GM06990 (cell line): ENCODE data around the gene ALDH1L2.
A peak's percentile ranks its signal among the peaks of the same experiment; 100 is the strongest.

Experiments used
- DNase-seq: peaks from one replicate; pipeline ENCODE4 v3.0.0-alpha.2; 2011; ENCODE audit not compliant: insufficient read length; ENCODE audit errors: extremely low read depth
- H3K27me3 ChIP-seq: replicated peaks from 2 replicates; pipeline ENCODE4 v1.6.0; 2011; ENCODE audit warnings: low read length; ENCODE audit not compliant: control insufficient read depth, insufficient read depth
- H3K36me3 ChIP-seq: 2 replicates; pipeline ENCODE4 v1.5.1; 2011; ENCODE audit warnings: low read length; ENCODE audit not compliant: control insufficient read depth, insufficient read depth
- H3K4me3 ChIP-seq: replicated peaks from 2 replicates; pipeline ENCODE4 v1.5.1; 2011; ENCODE audit warnings: low read depth, mild to moderate bottlenecking, control low read depth, low read length
- CTCF ChIP-seq: IDR thresholded peaks from 2 replicates; pipeline ENCODE4 v1.5.1; 2011; ENCODE audit warnings: low read length, control low read depth, mild to moderate bottlenecking, inconsistent platforms; ENCODE audit not compliant: insufficient read depth, poor library complexity, severe bottlenecking

ALDH1L2 gene

GRCh38 chr12:105040476-105040875 is 43.8 kb downstream of the ALDH1L2 start:
- DNase-seq: no peak
- TF ChIP-seq CTCF: no peak
- H3K4me3 ChIP-seq: no peak overlapping the region
- no peaks in the 10 kb centered on the region for H3K36me3 ChIP-seq
- H3K27me3 ChIP-seq: no peaks in the 10 kb centered on the region

DNA sequence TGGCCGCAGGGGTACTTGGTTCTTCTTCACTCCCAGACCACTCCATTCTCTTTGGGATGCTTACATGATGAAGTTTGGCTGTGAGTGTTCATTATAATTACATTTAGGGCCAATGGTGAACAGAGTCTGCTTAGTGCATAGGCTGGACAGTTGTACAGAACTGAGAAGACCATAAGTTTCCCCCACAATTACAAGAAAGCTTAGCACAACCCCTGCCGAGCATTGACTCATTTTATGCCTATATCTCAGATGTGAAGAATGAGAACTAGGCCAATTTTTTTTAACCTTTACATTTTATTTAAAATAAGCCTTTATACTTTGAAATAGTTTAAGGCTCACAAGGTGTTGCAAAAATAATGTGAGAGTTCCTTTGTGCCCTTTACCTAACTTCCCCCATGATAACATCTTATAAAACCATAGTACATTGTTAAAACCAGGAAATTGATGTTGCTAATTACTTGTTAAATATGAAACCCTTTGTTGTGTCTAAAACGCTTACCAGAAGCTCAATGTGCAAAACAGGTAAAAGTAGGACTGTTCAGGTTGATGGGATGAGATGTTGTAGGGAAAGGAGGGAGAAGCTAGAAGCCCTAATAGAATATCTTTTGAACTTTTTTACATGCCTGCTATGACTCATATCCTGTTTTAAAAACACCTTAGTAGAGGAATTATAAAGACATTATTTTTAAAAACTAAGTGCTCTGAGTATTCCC is 47.2 kb downstream of the ALDH1L2 start:
- Histone ChIP-seq H3K36me3 (no peaks in the 10 kb centered on the region), H3K27me3 (no peaks in the 10 kb centered on the region), H3K4me3 (no peak overlapping the region)
- no peak for DNase-seq
- no peak for TF ChIP-seq CTCF

DNA sequence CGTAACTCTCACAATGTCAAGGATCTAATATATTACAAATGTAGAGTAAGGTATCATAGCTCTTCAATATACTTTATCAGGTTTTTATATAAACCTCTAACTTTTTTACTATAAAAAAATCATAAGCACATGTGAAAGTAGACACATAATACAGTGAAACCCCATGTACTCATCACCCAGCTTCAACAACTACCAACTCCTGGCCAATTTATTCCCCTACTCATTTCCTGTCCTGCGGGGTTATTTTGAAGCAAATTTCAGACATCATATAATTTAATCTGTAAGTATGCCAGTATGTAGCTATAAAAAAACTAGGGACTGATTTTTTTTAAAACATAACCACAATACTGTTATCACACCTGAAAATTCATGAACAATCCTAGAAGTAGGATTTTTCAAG is 50.4 kb downstream of the ALDH1L2 start:
- TF ChIP-seq CTCF: no peak
- Histone ChIP-seq H3K27me3 (no peaks in the 10 kb centered on the region), H3K36me3 (no peaks in the 10 kb centered on the region), H3K4me3 (no peak overlapping the region)
- DNase-seq: no peak

DNA sequence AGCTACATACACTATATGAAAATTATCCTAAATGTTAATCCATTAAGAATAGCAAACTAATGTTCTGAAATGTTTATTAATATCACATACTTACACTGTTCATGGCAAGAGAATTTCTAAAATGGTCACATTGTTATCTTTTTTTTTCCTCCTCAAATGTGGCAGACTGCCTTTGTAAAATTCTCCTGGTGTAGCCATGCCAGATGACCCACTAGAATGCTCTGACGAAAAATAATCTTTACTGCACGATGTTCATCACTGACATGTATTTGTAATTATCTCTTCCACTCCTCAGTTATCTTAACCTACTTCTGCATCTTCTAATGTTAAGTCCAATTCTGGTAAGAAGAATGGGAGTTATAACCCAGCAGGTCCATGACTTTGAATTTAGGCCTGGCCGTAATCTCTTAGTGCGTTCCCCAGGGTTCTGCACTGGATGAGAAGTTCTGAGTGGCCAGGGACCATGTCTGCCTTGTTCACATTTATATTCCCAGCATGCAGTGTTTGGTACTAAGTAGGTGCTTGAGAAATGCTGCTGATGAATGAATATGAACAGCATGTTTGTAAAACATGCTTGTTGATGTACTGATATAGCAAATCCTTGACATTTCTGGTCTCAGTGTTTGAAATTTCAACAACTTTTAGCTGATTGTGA is 51.4 kb downstream of the ALDH1L2 start:
- no peak for TF ChIP-seq CTCF
- Histone ChIP-seq H3K4me3 (no peak overlapping the region), H3K36me3 (no peaks in the 10 kb centered on the region), H3K27me3 (no peaks in the 10 kb centered on the region)
- no peak for DNase-seq

- no peak for TF ChIP-seq CTCF
- Histone ChIP-seq H3K27me3 (no peaks in the 10 kb centered on the region), H3K4me3 (no peak overlapping the region), H3K36me3 (no peaks in the 10 kb centered on the region)
- peak; percentile 30 for DNase-seq
Observed at GRCh38 chr12:105030820-105031807, 53.1 kb downstream of the ALDH1L2 start.
